Brain microvascular endothelial cell (primary cell): ENCODE results near the gene DVL2.

Experiments
- DNase-seq: peaks from one replicate; pipeline ENCODE4 v3.0.0-alpha.2; 2020
- H3K27ac ChIP-seq: fragments of 250-450 bp; sonication (Bioruptor Pico); 2 replicates; pipeline ENCODE4 v1.5.1; 2020; ENCODE audit warnings: mild to moderate bottlenecking, moderate library complexity
- H3K27me3 ChIP-seq: fragments of 250-450 bp; sonication (Bioruptor Pico); replicated peaks from 2 replicates; pipeline ENCODE4 v1.5.1; 2020; ENCODE audit warnings: mild to moderate bottlenecking
- H3K36me3 ChIP-seq: fragments of 250-450 bp; sonication (Bioruptor Pico); replicated peaks from 2 replicates; pipeline ENCODE4 v1.5.1; 2020; ENCODE audit warnings: mild to moderate bottlenecking
- H3K4me3 ChIP-seq: 2 replicates; pipeline ENCODE4 v1.5.1; 2011; ENCODE audit warnings: low read depth, mild to moderate bottlenecking, control low read depth, low read length, moderate library complexity
- CTCF ChIP-seq: IDR thresholded peaks from 2 replicates; pipeline ENCODE4 v1.5.1; 2011; ENCODE audit warnings: low read depth, mild to moderate bottlenecking, moderate library complexity, low read length, control low read depth, inconsistent platforms; ENCODE audit errors: missing control alignments
- in situ Hi-C: cut with HindIII; loops from 2 replicates; pipeline ENCODE4 v1.10.0; 2017; ENCODE audit warnings: low sequenced_read_pairs, low pct_ligation_motif_present

DVL2 gene

GRCh38 chr17:7220593-7221277, 13.6 kb downstream of the DVL2 start:
- Histone ChIP-seq H3K27ac (peak overlapping the region; percentile 89), H3K36me3 (peaks cover 37% of the 10 kb centered on the region), H3K27me3 (no peaks in the 10 kb centered on the region), H3K4me3 (peak overlapping the region; percentile 78)
- peak; percentile 74 for TF ChIP-seq CTCF
- in situ Hi-C loops, result no loop called here
- peak; percentile 49 for DNase-seq

- no peak for TF ChIP-seq CTCF
- no peaks in the 10 kb centered on the region for H3K27me3 ChIP-seq
- in situ Hi-C loops, result no loop called here
- DNase-seq, result peak; percentile 80
- peak within 1 kb of the TSS; percentile 78 for H3K4me3 ChIP-seq
- H3K36me3 ChIP-seq, result peaks cover 33% of the 10 kb centered on the region
- H3K27ac ChIP-seq, result peak within 1 kb of the TSS; percentile 89
Measured at GRCh38 chr17:7219812-7220592, 14.3 kb downstream of the DVL2 start, which contains the start of the genes ACADVL and DLG4. TSS of gene ACADVL (plus strand) at chr17:7219938. CDS start at chr17:7219985, 47 bp downstream. TSS of gene DLG4 (minus strand) at chr17:7219836.

GRCh38 chr17:7219229-7219811, 15.0 kb downstream of the DVL2 start:
- Histone ChIP-seq H3K27ac (no peak overlapping the region), H3K4me3 (peak overlapping the region; percentile 78), H3K36me3 (peaks cover 30% of the 10 kb centered on the region), H3K27me3 (no peaks in the 10 kb centered on the region)
- TF ChIP-seq CTCF, result no peak
- in situ Hi-C loops, result no loop called here
- no peak for DNase-seq

- peaks cover 24% of the 10 kb centered on the region for H3K36me3 ChIP-seq
- in situ Hi-C loops, result no loop called here
- DNase-seq, result no peak
- no peak overlapping the region for H3K27ac ChIP-seq
- H3K4me3 ChIP-seq, result no peak overlapping the region
- H3K27me3 ChIP-seq, result no peaks in the 10 kb centered on the region
- no peak for TF ChIP-seq CTCF
Measured at GRCh38 chr17:7218758-7219157, 15.6 kb downstream of the DVL2 start.

GRCh38 chr17:7218166-7218565, 16.2 kb downstream of the DVL2 start:
- no peak for DNase-seq
- Histone ChIP-seq H3K27me3 (no peaks in the 10 kb centered on the region), H3K27ac (no peak overlapping the region), H3K4me3 (peak overlapping the region; percentile 69), H3K36me3 (peaks cover 18% of the 10 kb centered on the region)
- in situ Hi-C loops, result no loop called here
- TF ChIP-seq CTCF, result no peak
